HepG2 (cell line): ENCODE data around the gene GEMIN2. TPM values are rescaled to one million over a fixed set of nuclear protein-coding genes. Genes with fewer than 3 reads are reported as not detected.

Experiments used
- BATF2 ChIP-seq: sonication (generic); formaldehyde crosslinking; IDR thresholded peaks from 2 replicates; pipeline ENCODE4 v1.8.0; 2022; ENCODE audit warnings: mild to moderate bottlenecking, missing genetic modification reagents, moderate library complexity
- BRD4 ChIP-seq: sonication (generic); formaldehyde crosslinking; IDR thresholded peaks from 2 replicates; pipeline ENCODE4 v1.4.0; 2020; ENCODE audit warnings: missing genetic modification reagents
- HHEX ChIP-seq: IDR thresholded peaks from 2 replicates; pipeline ENCODE4 v1.6.1; 2016; ENCODE audit warnings: control low read depth
- HOXA9 ChIP-seq: sonication (generic); formaldehyde crosslinking; IDR thresholded peaks from 2 replicates; pipeline ENCODE4 v1.8.1; 2022; ENCODE audit warnings: missing genetic modification reagents, mild to moderate bottlenecking, moderate library complexity, borderline replicate concordance
- ISX ChIP-seq: sonication (generic); formaldehyde crosslinking; conservative IDR thresholded peaks from 2 replicates; pipeline ENCODE4 v1.5.0; 2020; ENCODE audit warnings: missing genetic modification reagents
- JDP2 ChIP-seq: sonication (generic); formaldehyde crosslinking; IDR thresholded peaks from 2 replicates; pipeline ENCODE4 v1.8.1; 2022; ENCODE audit warnings: missing genetic modification reagents, borderline replicate concordance
- KDM3A ChIP-seq: IDR thresholded peaks from 2 replicates; pipeline ENCODE4 v1.6.1; 2018; ENCODE audit warnings: low read depth, missing compliant biosample characterization
- LBX2 ChIP-seq: sonication (generic); formaldehyde crosslinking; IDR thresholded peaks from 2 replicates; pipeline ENCODE4 v1.5.0; 2020; ENCODE audit warnings: missing genetic modification reagents, mild to moderate bottlenecking, borderline replicate concordance
- MIER2 ChIP-seq: IDR thresholded peaks from 2 replicates; pipeline ENCODE4 v1.6.1; 2016; ENCODE audit warnings: missing biosample characterization, missing genetic modification reagents
- NR0B2 ChIP-seq: sonication (generic); formaldehyde crosslinking; IDR thresholded peaks from 2 replicates; pipeline ENCODE4 v1.4.0; 2020; ENCODE audit warnings: mild to moderate bottlenecking, missing genetic modification reagents
- PHB2 ChIP-seq: fragments of 450-650 bp; IDR thresholded peaks from 2 replicates; pipeline ENCODE4 v1.6.1; 2018; ENCODE audit not compliant: partially characterized antibody
- PHF5A ChIP-seq: IDR thresholded peaks from one replicate; pipeline ENCODE4 v1.6.1; 2018; ENCODE audit warnings: low read depth, missing genetic modification reagents; ENCODE audit not compliant: unreplicated experiment
- PRDM15 ChIP-seq: sonication (generic); formaldehyde crosslinking; IDR thresholded peaks from 2 replicates; pipeline ENCODE4 v1.4.0; 2020; ENCODE audit warnings: missing genetic modification reagents
- RXRA ChIP-seq: sonication (generic); formaldehyde crosslinking; IDR thresholded peaks from 2 replicates; pipeline ENCODE4 v1.5.1; 2020; ENCODE audit warnings: missing genetic modification reagents
- SALL1 ChIP-seq: sonication (generic); formaldehyde crosslinking; IDR thresholded peaks from 2 replicates; pipeline ENCODE4 v1.8.0; 2022; ENCODE audit warnings: mild to moderate bottlenecking, missing genetic modification reagents
- SIX1 ChIP-seq: sonication (generic); formaldehyde crosslinking; IDR thresholded peaks from 2 replicates; pipeline ENCODE4 v1.4.0; 2020; ENCODE audit warnings: missing genetic modification reagents, borderline replicate concordance
- STAT5B ChIP-seq: sonication (generic); formaldehyde crosslinking; IDR thresholded peaks from 2 replicates; pipeline ENCODE4 v1.4.0; 2020; ENCODE audit warnings: missing genetic modification reagents
- TAF15 ChIP-seq: fragments of 200-400 bp; formaldehyde crosslinking; IDR thresholded peaks from one replicate; pipeline ENCODE4 v1.6.1; 2018; ENCODE audit warnings: mild to moderate bottlenecking, low read depth, low read length; ENCODE audit not compliant: poor library complexity, severe bottlenecking
- ZFYVE20 ChIP-seq: sonication (generic); formaldehyde crosslinking; IDR thresholded peaks from 2 replicates; pipeline ENCODE4 v1.8.0; 2023; ENCODE audit warnings: low read depth, mild to moderate bottlenecking, moderate library complexity, missing genetic modification reagents, borderline replicate concordance
- ZNF512 ChIP-seq: sonication (generic); formaldehyde crosslinking; IDR thresholded peaks from 2 replicates; pipeline ENCODE4 v1.4.0; 2020; ENCODE audit warnings: mild to moderate bottlenecking, missing genetic modification reagents
- ZNF75D ChIP-seq: sonication (generic); formaldehyde crosslinking; IDR thresholded peaks from 2 replicates; pipeline ENCODE4 v1.8.1; 2023; ENCODE audit warnings: missing genetic modification reagents, mild to moderate bottlenecking, borderline replicate concordance
- ZNF768 ChIP-seq: sonication (generic); formaldehyde crosslinking; IDR thresholded peaks from 2 replicates; pipeline ENCODE4 v1.4.0; 2020; ENCODE audit warnings: missing genetic modification reagents
- ZNF781 ChIP-seq: sonication (generic); formaldehyde crosslinking; IDR thresholded peaks from 2 replicates; pipeline ENCODE4 v1.5.1; 2020; ENCODE audit warnings: borderline replicate concordance, mild to moderate bottlenecking, missing genetic modification reagents; ENCODE audit errors: not compliant biosample characterization
- ZNF850 ChIP-seq: sonication (generic); formaldehyde crosslinking; conservative IDR thresholded peaks from 2 replicates; pipeline ENCODE4 v1.9.0; 2021; ENCODE audit warnings: mild to moderate bottlenecking, missing genetic modification reagents
- polyA plus RNA-seq, 8 experiments: library from polyadenylated mRNA; depleted of rRNA in 3 of 8; stranded (reverse) in 7 of 8; unstranded in 1 of 8; fragments of >200 nt; fragmentation: Illumina TruSeq in 4 of 8; extraction: Trizol in 4 of 8; gene quantifications; 2 replicates each; pipeline versions ENCODE4 v1.2.1 to v1.2.3, GENCODE V29; 2011 to 2016; ENCODE audit warnings: low read depth in 4 of 8, missing spikeins in 1 of 8, mixed read lengths in 1 of 8; ENCODE audit not compliant: insufficient read depth in 1 of 8
- total RNA-seq, 5 experiments: library from RNA; depleted of rRNA; stranded (reverse); fragments of >200 nt; fragmentation: Illumina TruSeq; extraction: Trizol; gene quantifications; 2 replicates each; pipeline ENCODE4 v1.2.3, GENCODE V29; 2016; ENCODE audit warnings: low read depth in 1 of 5

Gene GEMIN2
- total and polyA plus RNA-seq, 2 of the 13 experiments (the other 11 are each of a cell fraction or from before 2014, with no cell fraction given), result 54.8 to 110 TPM

GRCh38 chr14:39145266-39145966 lies 31.3 kb downstream of the GEMIN2 start (continued):
- no peak for TF ChIP-seq PRDM15 (CRISPR knock-in tag)
- peak; percentile 79; the same call in 1 of the 2 replicates for TF ChIP-seq RXRA (CRISPR knock-in tag)
- TF ChIP-seq PHB2, result no peak
- no peak for TF ChIP-seq ZNF850 (CRISPR knock-in tag)
- TF ChIP-seq BATF2, result no peak
- TF ChIP-seq TAF15, result no peak
- no peak for TF ChIP-seq MIER2 (CRISPR knock-in tag)
- peak; percentile 47 for TF ChIP-seq PHF5A (CRISPR knock-in tag)
- no peak for TF ChIP-seq HOXA9 (CRISPR knock-in tag)
- peak; percentile 74 for TF ChIP-seq SALL1 (CRISPR knock-in tag)
- no peak for TF ChIP-seq ZNF512
- TF ChIP-seq SIX1, result peak; percentile 53; the same call in 1 of the 2 replicates
- no peak for TF ChIP-seq LBX2
- no peak for TF ChIP-seq ISX (CRISPR knock-in tag)
- TF ChIP-seq STAT5B (CRISPR knock-in tag), result no peak
- TF ChIP-seq ZFYVE20 (CRISPR knock-in tag), result no peak
- no peak for TF ChIP-seq BRD4 (CRISPR knock-in tag)
- no peak for TF ChIP-seq JDP2 (CRISPR knock-in tag)
- no peak for TF ChIP-seq ZNF768 (CRISPR knock-in tag)
- no peak for TF ChIP-seq NR0B2 (CRISPR knock-in tag)
- no peak for TF ChIP-seq ZNF781 (CRISPR knock-in tag)
- no peak for TF ChIP-seq ZNF75D (CRISPR knock-in tag)
- 0 out of 2 replicates have a peak, but pooled peaks have one; percentile 19 for TF ChIP-seq KDM3A (CRISPR knock-in tag)
- TF ChIP-seq HHEX, result 0 out of 2 replicates have a peak, but pooled peaks have one; percentile 53
